Stimulated activated naive CD4-positive, alpha-beta T cell treated with Interleukin-2 at 50 U/mL for 16 hours (primary cell): Measurements from ENCODE around the gene TP53RK.

Experiments
- DNase-seq: peaks from one replicate; lab custom pipeline; 2025; lab: John Stamatoyannopoulos, UW

The TP53RK gene

GRCh38 chr20:46689082-46689753 lies at the start of gene TP53RK:
Gene TP53RK (minus strand): TSS chr20:46689444. CDS start chr20:46689414, 30 bp downstream.
- DNase-seq: peak; percentile 97

GRCh38 chr20:46735436-46735835 lies 46.2 kb upstream of the TP53RK start:
- DNase-seq: no peak

- no peak for DNase-seq
Measured at GRCh38 chr20:46731770-46732169, 42.5 kb upstream of the TP53RK start.

GRCh38 chr20:46725186-46726165 lies 36.2 kb upstream of the TP53RK start:
- no peak for DNase-seq

- no peak for DNase-seq
Measured at GRCh38 chr20:46724343-46724959, 35.2 kb upstream of the TP53RK start.

GRCh38 chr20:46723039-46723438 lies 33.8 kb upstream of the TP53RK start:
- no peak for DNase-seq

GRCh38 chr20:46722450-46722849 lies 33.2 kb upstream of the TP53RK start:
- no peak for DNase-seq

GRCh38 chr20:46721476-46721875 lies 32.2 kb upstream of the TP53RK start:
- DNase-seq: no peak

GRCh38 chr20:46720776-46721425 lies 31.7 kb upstream of the TP53RK start:
- no peak for DNase-seq

GRCh38 chr20:46720019-46720418 lies 30.8 kb upstream of the TP53RK start:
- no peak for DNase-seq

- DNase-seq: no peak
Measured at GRCh38 chr20:46717818-46718541, 28.7 kb upstream of the TP53RK start.

- DNase-seq: no peak
Measured at GRCh38 chr20:46715292-46715756, 26.1 kb upstream of the TP53RK start.

GRCh38 chr20:46713957-46714834 lies 25.0 kb upstream of the TP53RK start:
- no peak for DNase-seq

- DNase-seq: no peak
Measured at GRCh38 chr20:46712056-46712636, 22.9 kb upstream of the TP53RK start.

- DNase-seq: no peak
Measured at GRCh38 chr20:46710153-46710913, 21.1 kb upstream of the TP53RK start.

- no peak for DNase-seq
Measured at GRCh38 chr20:46709459-46710152, 20.4 kb upstream of the TP53RK start, which contains the start of gene SLC2A10. Gene SLC2A10 (plus strand): TSS chr20:46709649. CDS start chr20:46709737, 88 bp downstream.

- no peak for DNase-seq
Measured at GRCh38 chr20:46709055-46709458, 19.8 kb upstream of the TP53RK start.

GRCh38 chr20:46708172-46708860 lies 19.1 kb upstream of the TP53RK start:
- no peak for DNase-seq
